GM23338 (cell line): ENCODE measurements around the gene DAAM1.

ENCODE experiments used
- CREB1 ChIP-seq: fragments of 250-450 bp; sonication (Bioruptor Pico); IDR thresholded peaks from 2 replicates; pipeline ENCODE4 v1.5.0; 2020; ENCODE audit warnings: low read depth, mild to moderate bottlenecking, moderate library complexity
- CTCF ChIP-seq, 2 experiments: fragments of 200-600 bp in 1 of 2; sonication (generic) in 1 of 2; conservative IDR thresholded peaks; 2 replicates each; pipeline versions ENCODE4 v1.5.1 to v1.6.1; 2016 to 2017; ENCODE audit warnings: antibody characterized with exemption in 2 of 2, low read depth in 2 of 2, mild to moderate bottlenecking in 2 of 2, moderate library complexity in 1 of 2
- EZH2 ChIP-seq: fragments of 200-600 bp; sonication (generic); IDR thresholded peaks from one replicate; pipeline ENCODE4 v1.8.0; 2017; ENCODE audit warnings: antibody characterized with exemption, mild to moderate bottlenecking, low read depth; ENCODE audit not compliant: unreplicated experiment

DNA sequence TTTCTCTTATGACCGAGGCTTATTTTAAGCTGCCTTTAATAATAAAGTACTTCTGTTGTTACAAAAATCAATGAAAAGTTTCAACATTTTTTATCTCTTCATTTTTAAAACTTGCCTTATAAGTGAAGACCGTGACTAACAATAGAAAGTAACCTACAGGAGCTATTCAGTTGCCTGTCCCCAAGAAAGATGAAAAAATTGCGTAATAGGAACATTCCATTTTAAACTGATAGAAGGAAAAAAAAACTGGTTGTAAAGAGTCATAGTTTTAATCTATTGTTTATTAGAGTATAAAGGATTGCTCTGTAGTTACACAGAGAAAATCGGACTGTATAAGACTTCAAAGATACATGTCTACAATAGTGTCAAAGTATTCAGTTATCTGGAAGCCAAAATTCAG is 83.3 kb downstream of the DAAM1 start:
- TF ChIP-seq CTCF (conservative IDR thresholded peaks at IDR 0.05; ENCODE audit: low read depth in 2 of 2) = no peak
- no peak for TF ChIP-seq EZH2
- TF ChIP-seq CREB1 (CRISPR knock-in tag) = no peak
